ENCODE data around the gene BRSK2.

The BRSK2 gene

DNA sequence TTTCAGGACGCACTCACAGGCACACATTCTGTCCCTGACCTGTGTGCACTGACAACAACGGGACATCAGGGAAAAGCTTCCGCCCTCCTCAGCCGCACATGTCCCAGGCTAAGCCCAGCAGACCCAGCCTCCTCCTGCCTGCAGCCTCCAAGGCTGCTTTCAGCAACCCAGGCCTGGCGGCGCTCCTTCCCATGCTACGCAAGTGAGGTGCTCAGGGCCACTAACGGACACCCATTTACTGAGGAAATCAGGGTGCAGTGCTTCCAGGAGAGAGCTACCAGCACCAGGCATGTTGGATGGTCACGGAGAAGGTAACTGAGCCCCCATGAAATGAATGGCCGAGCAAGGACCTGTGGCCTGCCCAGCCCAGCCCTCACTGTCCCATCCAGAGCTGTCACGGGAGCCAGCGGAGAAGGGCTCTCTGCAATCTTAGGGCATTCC, 90.0 kb downstream of the BRSK2 start:
- Histone ChIP-seq H3K27ac (ENCODE audit: insufficient read depth, low read length, poor library complexity, severe bottlenecking) (no peak overlapping the region), H3K4me3 (ENCODE audit: insufficient read depth, low read depth, low read length, poor library complexity, severe bottlenecking) (no peak overlapping the region), H3K4me1 (ENCODE audit: control insufficient read depth, insufficient read depth, low read length, poor library complexity, severe bottlenecking) (no peaks in the 10 kb centered on the region), H3K36me3 (ENCODE audit: control insufficient read depth, insufficient read depth, low read length) (peaks cover 73% of the 10 kb centered on the region), H3K9me3 (ENCODE audit: control insufficient read depth, low read length) (no peaks in the 10 kb centered on the region), H3K27me3 (replicated peaks; ENCODE audit: control insufficient read depth, insufficient read depth, low read length, poor library complexity, severe bottlenecking) (no peaks in the 10 kb centered on the region)
- DNase-seq: no peak

- Histone ChIP-seq H3K4me3 (ENCODE audit: insufficient read depth, low read depth, low read length, poor library complexity, severe bottlenecking) (no peak overlapping the region), H3K27ac (ENCODE audit: insufficient read depth, low read length, poor library complexity, severe bottlenecking) (no peak overlapping the region), H3K36me3 (ENCODE audit: control insufficient read depth, insufficient read depth, low read length) (peaks cover 68% of the 10 kb centered on the region), H3K27me3 (replicated peaks; ENCODE audit: control insufficient read depth, insufficient read depth, low read length, poor library complexity, severe bottlenecking) (no peaks in the 10 kb centered on the region), H3K9me3 (ENCODE audit: control insufficient read depth, low read length) (no peaks in the 10 kb centered on the region), H3K4me1 (ENCODE audit: control insufficient read depth, insufficient read depth, low read length, poor library complexity, severe bottlenecking) (no peaks in the 10 kb centered on the region)
- no peak for DNase-seq
Measured at GRCh38 chr11:1480191-1480554, 90.4 kb downstream of the BRSK2 start.

GRCh38 chr11:1480555-1481482, 91.1 kb downstream of the BRSK2 start:
- Histone ChIP-seq H3K27ac (ENCODE audit: insufficient read depth, low read length, poor library complexity, severe bottlenecking) (no peak overlapping the region), H3K4me3 (ENCODE audit: insufficient read depth, low read depth, low read length, poor library complexity, severe bottlenecking) (no peak overlapping the region), H3K36me3 (ENCODE audit: control insufficient read depth, insufficient read depth, low read length) (peaks cover 62% of the 10 kb centered on the region), H3K4me1 (ENCODE audit: control insufficient read depth, insufficient read depth, low read length, poor library complexity, severe bottlenecking) (no peaks in the 10 kb centered on the region), H3K27me3 (replicated peaks; ENCODE audit: control insufficient read depth, insufficient read depth, low read length, poor library complexity, severe bottlenecking) (no peaks in the 10 kb centered on the region), H3K9me3 (ENCODE audit: control insufficient read depth, low read length) (no peaks in the 10 kb centered on the region)
- no peak for DNase-seq

DNA sequence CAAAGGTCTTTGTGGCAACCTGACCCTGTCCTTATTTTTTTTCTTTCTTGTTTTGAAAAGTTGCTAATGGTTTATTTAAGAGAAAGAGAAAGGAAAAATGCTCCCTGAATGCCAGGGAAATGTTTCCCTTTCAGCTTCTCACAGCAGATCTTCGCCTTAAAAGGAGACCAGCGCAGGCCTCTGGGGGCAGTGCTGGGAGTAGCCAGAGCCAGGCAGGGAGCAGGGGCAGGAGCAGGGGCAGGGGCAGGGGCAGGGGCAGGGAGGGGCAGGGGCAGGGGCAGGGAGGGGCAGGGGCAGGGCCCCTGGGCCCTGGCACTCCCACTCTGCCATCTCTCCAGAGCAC, 91.7 kb downstream of the BRSK2 start:
- peaks cover 2% of the 10 kb centered on the region for H3K4me1 ChIP-seq (ENCODE audit: control insufficient read depth, insufficient read depth, low read length, poor library complexity, severe bottlenecking)
- H3K9me3 ChIP-seq (ENCODE audit: control insufficient read depth, low read length): no peaks in the 10 kb centered on the region
- H3K36me3 ChIP-seq (ENCODE audit: control insufficient read depth, insufficient read depth, low read length): peaks cover 58% of the 10 kb centered on the region
- DNase-seq: no peak
- H3K27me3 ChIP-seq (replicated peaks; ENCODE audit: control insufficient read depth, insufficient read depth, low read length, poor library complexity, severe bottlenecking): no peaks in the 10 kb centered on the region
- H3K27ac ChIP-seq (ENCODE audit: insufficient read depth, low read length, poor library complexity, severe bottlenecking): no peak overlapping the region
- H3K4me3 ChIP-seq (ENCODE audit: insufficient read depth, low read depth, low read length, poor library complexity, severe bottlenecking): no peak overlapping the region

- Histone ChIP-seq H3K27me3 (replicated peaks; ENCODE audit: control insufficient read depth, insufficient read depth, low read length, poor library complexity, severe bottlenecking) (no peaks in the 10 kb centered on the region), H3K36me3 (ENCODE audit: control insufficient read depth, insufficient read depth, low read length) (peaks cover 54% of the 10 kb centered on the region), H3K4me3 (ENCODE audit: insufficient read depth, low read depth, low read length, poor library complexity, severe bottlenecking) (no peak overlapping the region), H3K9me3 (ENCODE audit: control insufficient read depth, low read length) (no peaks in the 10 kb centered on the region), H3K27ac (ENCODE audit: insufficient read depth, low read length, poor library complexity, severe bottlenecking) (no peak overlapping the region), H3K4me1 (ENCODE audit: control insufficient read depth, insufficient read depth, low read length, poor library complexity, severe bottlenecking) (peaks cover 4% of the 10 kb centered on the region)
- DNase-seq: no peak
Measured at GRCh38 chr11:1481861-1482441, 92.2 kb downstream of the BRSK2 start.

DNA sequence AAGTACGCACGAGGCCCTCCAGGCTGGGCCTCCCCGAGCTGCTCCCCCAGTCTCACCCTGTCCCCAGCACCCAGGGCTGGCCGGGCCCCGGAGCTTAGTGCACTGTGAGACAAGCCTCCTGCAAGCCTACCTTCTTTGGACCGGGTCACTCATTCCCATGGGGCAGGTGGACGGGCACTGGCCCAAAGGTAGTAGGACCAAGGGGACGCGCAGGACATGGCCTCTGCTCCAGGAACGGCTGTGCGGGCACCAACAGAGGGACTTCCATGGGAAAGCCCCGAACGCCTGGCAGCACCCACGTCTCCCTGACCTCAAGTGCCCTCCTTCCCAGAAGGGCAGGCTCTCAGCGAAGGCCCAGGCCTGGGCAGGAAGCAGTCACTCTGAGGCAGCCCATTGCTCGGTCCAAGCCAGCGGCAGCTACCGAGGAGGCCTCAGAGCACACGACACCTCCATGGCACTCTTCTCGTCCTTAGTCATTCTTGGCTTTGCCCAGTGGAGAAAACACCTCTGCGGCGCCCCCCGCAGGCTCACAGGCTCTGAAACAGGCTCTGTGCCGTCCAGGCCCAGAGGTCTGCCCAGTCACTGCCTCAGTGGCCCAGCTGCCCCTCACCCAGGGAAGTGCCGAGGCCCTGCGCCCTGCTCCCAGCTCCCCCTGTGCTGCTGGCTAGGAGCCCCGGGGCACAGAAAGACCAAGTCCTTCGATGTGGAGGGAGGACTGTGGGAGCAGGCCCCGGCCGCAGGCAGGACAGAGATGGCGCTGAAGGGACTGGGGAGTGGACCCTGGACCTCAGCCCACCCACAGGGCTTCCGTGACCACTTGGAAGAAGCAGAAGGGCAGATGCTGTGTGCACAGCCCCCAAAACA, 93.1 kb downstream of the BRSK2 start:
- Histone ChIP-seq H3K27ac (ENCODE audit: insufficient read depth, low read length, poor library complexity, severe bottlenecking) (no peak overlapping the region), H3K4me3 (ENCODE audit: insufficient read depth, low read depth, low read length, poor library complexity, severe bottlenecking) (no peak overlapping the region), H3K27me3 (replicated peaks; ENCODE audit: control insufficient read depth, insufficient read depth, low read length, poor library complexity, severe bottlenecking) (no peaks in the 10 kb centered on the region), H3K4me1 (ENCODE audit: control insufficient read depth, insufficient read depth, low read length, poor library complexity, severe bottlenecking) (peaks cover 7% of the 10 kb centered on the region), H3K9me3 (ENCODE audit: control insufficient read depth, low read length) (no peaks in the 10 kb centered on the region), H3K36me3 (ENCODE audit: control insufficient read depth, insufficient read depth, low read length) (peaks cover 45% of the 10 kb centered on the region)
- DNase-seq: no peak

GRCh38 chr11:1483445-1483961, 93.8 kb downstream of the BRSK2 start:
- Histone ChIP-seq H3K4me3 (ENCODE audit: insufficient read depth, low read depth, low read length, poor library complexity, severe bottlenecking) (no peak overlapping the region), H3K4me1 (ENCODE audit: control insufficient read depth, insufficient read depth, low read length, poor library complexity, severe bottlenecking) (peaks cover 14% of the 10 kb centered on the region), H3K27ac (ENCODE audit: insufficient read depth, low read length, poor library complexity, severe bottlenecking) (no peak overlapping the region), H3K9me3 (ENCODE audit: control insufficient read depth, low read length) (no peaks in the 10 kb centered on the region), H3K27me3 (replicated peaks; ENCODE audit: control insufficient read depth, insufficient read depth, low read length, poor library complexity, severe bottlenecking) (no peaks in the 10 kb centered on the region), H3K36me3 (ENCODE audit: control insufficient read depth, insufficient read depth, low read length) (peaks cover 38% of the 10 kb centered on the region)
- no peak for DNase-seq

DNA sequence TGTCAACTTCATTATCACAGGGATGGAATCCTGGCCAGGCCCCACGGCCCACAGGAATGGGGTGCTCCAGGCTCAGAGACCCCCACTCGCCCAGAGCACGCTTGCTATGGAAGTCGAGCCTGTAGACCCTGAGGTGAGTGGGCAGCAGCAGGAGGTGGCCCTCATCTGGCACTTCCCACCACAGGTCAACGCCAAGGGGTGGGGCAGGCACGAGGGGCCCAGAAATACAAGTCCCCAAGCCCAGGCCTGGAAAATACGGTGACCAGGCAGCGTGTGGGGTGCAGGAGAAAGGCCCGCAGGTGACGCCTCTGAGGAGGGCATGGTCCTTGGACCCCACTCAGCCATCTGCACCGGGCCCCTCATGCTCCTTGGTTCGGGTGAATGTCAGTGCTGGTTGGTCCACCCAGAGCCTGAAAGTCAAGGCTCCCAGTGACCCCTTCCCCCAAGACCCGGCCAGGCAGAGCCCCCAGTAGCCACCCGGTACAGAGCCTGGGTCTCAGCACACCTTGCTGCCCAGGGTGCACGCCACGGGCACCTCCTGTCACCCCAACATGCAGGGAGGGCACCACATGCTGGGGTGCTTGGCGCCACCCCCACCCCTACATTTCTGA, 94.4 kb downstream of the BRSK2 start:
- Histone ChIP-seq H3K4me1 (ENCODE audit: control insufficient read depth, insufficient read depth, low read length, poor library complexity, severe bottlenecking) (peaks cover 17% of the 10 kb centered on the region), H3K27ac (ENCODE audit: insufficient read depth, low read length, poor library complexity, severe bottlenecking) (no peak overlapping the region), H3K4me3 (ENCODE audit: insufficient read depth, low read depth, low read length, poor library complexity, severe bottlenecking) (no peak overlapping the region), H3K9me3 (ENCODE audit: control insufficient read depth, low read length) (no peaks in the 10 kb centered on the region), H3K36me3 (ENCODE audit: control insufficient read depth, insufficient read depth, low read length) (peaks cover 32% of the 10 kb centered on the region), H3K27me3 (replicated peaks; ENCODE audit: control insufficient read depth, insufficient read depth, low read length, poor library complexity, severe bottlenecking) (no peaks in the 10 kb centered on the region)
- DNase-seq: no peak

DNA sequence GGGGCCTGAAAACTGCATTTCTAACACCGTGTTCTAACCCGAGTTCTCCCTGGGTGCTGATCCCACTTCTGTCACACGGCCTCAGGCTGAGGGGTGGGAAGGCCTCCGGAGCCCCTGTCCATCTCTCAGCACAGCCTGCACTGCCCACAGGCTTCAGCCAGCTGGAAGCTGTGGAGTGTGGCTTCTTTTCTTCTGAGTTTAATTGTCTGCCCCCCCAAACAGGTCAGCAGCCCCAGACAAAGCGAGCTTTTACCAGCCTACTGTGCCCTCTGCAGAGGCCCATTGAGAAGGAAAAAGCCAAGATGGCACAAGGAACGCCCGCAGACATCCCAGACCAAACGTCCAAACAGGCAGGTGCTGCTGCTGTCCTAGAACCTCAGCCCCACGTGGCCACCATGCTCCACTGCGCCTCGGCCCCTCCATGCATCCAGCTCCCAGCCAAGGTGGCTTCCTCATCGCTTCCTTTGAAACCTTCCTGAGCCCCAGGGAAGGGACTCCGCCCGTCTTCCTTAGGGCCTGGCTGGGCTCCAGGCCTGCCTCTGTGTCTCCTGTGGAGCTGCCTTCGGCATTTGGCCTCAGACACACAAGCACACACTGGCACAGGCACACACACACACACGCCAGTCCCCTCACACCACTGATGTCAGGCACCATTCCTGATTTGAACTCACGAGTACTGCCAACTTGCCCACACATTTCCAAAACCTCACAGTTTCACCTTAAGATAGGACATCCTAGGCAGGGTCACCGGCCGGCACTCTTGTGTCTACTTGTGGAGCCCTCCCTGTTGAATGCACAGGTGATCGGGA, 95.2 kb downstream of the BRSK2 start:
- Histone ChIP-seq H3K4me1 (ENCODE audit: control insufficient read depth, insufficient read depth, low read length, poor library complexity, severe bottlenecking) (peaks cover 17% of the 10 kb centered on the region), H3K9me3 (ENCODE audit: control insufficient read depth, low read length) (no peaks in the 10 kb centered on the region), H3K36me3 (ENCODE audit: control insufficient read depth, insufficient read depth, low read length) (peaks cover 25% of the 10 kb centered on the region), H3K27ac (ENCODE audit: insufficient read depth, low read length, poor library complexity, severe bottlenecking) (no peak overlapping the region), H3K27me3 (replicated peaks; ENCODE audit: control insufficient read depth, insufficient read depth, low read length, poor library complexity, severe bottlenecking) (no peaks in the 10 kb centered on the region), H3K4me3 (ENCODE audit: insufficient read depth, low read depth, low read length, poor library complexity, severe bottlenecking) (no peak overlapping the region)
- DNase-seq: no peak
